ENCODE results near the gene ANKRD34C.
"Not testable (repeated sequence)": the region's sequence is repeated elsewhere in the genome, so short reads cannot be mapped to it uniquely, and the experiment has no call there.

ANKRD34C gene

DNA sequence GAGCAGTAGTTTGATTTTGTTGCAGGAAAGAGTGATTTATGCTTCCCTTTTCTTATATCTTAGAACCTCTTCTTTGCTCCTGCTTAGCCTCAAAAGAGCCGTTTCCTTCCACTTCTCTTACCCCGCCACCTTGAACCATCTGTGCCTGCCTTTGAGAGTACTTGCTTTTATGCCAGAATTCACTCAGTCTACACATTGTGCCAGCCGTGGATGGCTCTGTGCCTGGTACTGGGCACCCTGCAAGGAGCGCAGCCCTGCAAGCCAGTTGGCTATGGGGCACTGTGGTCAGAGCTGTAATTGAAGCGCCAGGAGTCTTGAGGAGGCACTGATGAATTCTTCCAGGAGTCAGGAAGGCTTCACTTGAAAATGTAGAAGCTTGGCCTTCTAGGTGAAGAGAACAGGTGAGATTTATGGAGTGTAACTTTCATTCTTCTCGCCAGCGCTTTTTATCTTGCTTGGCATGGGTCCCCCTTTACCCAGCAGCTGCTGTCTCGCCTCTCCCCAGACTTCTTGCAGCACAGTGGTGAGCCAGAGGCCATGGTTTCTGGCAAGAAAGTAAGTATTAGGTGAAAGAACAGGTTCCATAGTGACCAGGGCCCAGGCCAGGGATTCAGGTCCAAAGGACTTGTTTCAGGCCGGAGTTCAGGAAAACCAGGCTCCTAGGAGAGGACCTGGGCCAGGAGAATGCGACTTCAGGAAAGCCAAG is 33.3 kb downstream of the ANKRD34C start:
- TF ChIP-seq, protein P1, sequence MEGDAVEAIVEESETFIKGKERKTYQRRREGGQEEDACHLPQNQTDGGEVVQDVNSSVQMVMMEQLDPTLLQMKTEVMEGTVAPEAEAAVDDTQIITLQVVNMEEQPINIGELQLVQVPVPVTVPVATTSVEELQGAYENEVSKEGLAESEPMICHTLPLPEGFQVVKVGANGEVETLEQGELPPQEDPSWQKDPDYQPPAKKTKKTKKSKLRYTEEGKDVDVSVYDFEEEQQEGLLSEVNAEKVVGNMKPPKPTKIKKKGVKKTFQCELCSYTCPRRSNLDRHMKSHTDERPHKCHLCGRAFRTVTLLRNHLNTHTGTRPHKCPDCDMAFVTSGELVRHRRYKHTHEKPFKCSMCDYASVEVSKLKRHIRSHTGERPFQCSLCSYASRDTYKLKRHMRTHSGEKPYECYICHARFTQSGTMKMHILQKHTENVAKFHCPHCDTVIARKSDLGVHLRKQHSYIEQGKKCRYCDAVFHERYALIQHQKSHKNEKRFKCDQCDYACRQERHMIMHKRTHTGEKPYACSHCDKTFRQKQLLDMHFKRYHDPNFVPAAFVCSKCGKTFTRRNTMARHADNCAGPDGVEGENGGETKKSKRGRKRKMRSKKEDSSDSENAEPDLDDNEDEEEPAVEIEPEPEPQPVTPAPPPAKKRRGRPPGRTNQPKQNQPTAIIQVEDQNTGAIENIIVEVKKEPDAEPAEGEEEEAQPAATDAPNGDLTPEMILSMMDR (conservative IDR thresholded peaks at IDR 0.05; ENCODE audit: control insufficient read depth, insufficient read depth, low read depth, low read length) = no peak
- no peak overlapping the region for H3K4me3 ChIP-seq (ENCODE audit: control insufficient read depth, low read depth, low read length)
- no peak for DNase-seq (ENCODE audit: low read depth)

GRCh38 chr15:79316864-79317263 is 34.3 kb downstream of the ANKRD34C start:
- no peak overlapping the region for H3K4me3 ChIP-seq (ENCODE audit: control insufficient read depth, low read depth, low read length)
- no peak for DNase-seq (ENCODE audit: low read depth)
- TF ChIP-seq, protein P1 (conservative IDR thresholded peaks at IDR 0.05; ENCODE audit: control insufficient read depth, insufficient read depth, low read depth, low read length) = no peak

DNA sequence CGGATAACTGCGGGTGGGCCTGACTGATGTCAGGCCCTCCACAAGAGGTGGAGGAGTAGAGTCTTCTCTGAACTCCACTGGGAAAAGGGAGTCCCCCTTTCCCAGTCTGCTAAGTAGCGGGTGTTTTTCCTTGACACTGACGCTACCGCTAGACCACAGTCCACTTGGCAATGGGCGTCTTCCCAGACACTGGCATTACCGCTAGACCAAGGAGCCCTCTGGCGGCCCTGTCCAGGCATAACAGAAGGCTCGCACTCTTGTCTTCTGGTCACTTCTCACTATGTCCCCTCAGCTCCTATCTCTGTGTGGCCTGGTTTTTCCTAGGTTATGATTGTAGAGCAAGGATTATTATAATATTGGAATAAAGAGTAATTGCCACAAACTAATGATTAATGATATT is 37.5 kb downstream of the ANKRD34C start:
- H3K4me3 ChIP-seq (ENCODE audit: control insufficient read depth, low read depth, low read length); DNase-seq (ENCODE audit: low read depth): not testable (repeated sequence)

- DNase-seq (ENCODE audit: low read depth) = no peak
- TF ChIP-seq, protein P1 (conservative IDR thresholded peaks at IDR 0.05; ENCODE audit: control insufficient read depth, insufficient read depth, low read depth, low read length) = no peak
These were observed 39.4 kb downstream of the ANKRD34C start for GRCh38 chr15:79321876-79322275.

DNA sequence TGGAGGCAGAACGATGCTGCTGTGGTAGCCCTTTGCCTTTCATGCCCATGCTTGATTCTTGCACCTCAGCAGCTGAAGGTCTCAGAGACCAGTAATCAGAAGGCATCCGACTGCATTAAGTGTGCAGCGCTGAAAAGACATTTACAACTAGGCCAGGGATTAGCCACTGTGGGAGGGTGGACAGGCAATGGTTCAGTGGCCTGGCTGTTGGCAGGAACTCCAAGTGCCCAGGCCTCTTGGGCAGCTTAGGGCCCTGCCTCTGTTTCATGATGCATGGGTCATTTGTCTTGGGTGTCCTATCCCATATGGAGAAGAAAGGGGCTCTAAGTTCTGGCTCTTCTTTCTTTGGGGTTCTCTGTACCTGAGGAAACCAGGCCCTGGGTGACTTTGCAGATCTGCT is 39.8 kb downstream of the ANKRD34C start:
- TF ChIP-seq, protein P1 (conservative IDR thresholded peaks at IDR 0.05; ENCODE audit: control insufficient read depth, insufficient read depth, low read depth, low read length) = no peak
- H3K4me3 ChIP-seq (ENCODE audit: control insufficient read depth, low read depth, low read length) = no peak overlapping the region
- no peak for DNase-seq (ENCODE audit: low read depth)

More at GRCh38 chr15:79321876-79322275, 39.4 kb downstream of the ANKRD34C start:
- H3K4me3 ChIP-seq (ENCODE audit: control insufficient read depth, low read depth, low read length) = no peak overlapping the region

DNA sequence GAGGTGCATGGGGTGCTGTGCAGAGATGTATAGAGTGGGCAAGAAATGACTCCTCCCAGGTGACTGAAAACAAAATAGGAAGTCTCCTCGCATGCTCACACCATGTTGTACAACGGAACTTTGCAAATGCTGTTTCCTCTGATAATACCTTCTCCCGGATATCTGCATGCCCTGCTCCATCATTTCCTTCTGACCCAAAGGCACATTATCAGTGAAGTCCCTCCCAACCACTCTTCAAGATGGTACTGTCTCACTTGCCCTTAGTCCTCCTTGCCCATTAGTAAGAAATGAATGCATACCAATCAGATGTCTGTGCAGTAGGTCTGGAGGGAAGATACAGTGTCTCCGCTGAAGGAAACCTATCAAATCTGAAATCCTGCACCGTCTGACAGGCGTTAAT is 40.4 kb downstream of the ANKRD34C start:
- no peak for DNase-seq (ENCODE audit: low read depth)
- TF ChIP-seq, protein P1 (conservative IDR thresholded peaks at IDR 0.05; ENCODE audit: control insufficient read depth, insufficient read depth, low read depth, low read length) = no peak
- no peak overlapping the region for H3K4me3 ChIP-seq (ENCODE audit: control insufficient read depth, low read depth, low read length)

DNA sequence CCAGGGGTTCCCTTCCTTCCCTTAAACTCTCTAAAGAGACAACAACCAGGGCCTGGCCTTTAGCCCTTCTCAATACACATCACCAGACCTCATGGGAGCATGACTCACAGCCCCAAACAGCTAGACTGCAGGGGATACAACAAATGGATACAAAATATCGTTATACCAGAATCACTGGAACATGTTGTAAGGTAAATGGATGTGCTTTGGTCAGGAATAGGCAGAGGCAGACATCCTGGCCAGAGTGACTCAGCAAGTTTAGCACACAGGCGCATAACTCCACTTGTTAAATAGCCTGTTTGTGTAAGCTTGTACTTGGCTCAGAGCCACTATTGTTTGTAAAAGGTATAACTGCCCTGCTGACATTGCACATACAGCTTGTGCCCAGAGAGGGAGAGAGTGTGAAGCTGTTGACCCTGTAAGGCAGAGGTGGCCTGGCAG is 46.7 kb downstream of the ANKRD34C start:
- DNase-seq (ENCODE audit: low read depth) = peak; percentile 95
- TF ChIP-seq, protein P1 (conservative IDR thresholded peaks at IDR 0.05; ENCODE audit: control insufficient read depth, insufficient read depth, low read depth, low read length) = no peak
- no peak overlapping the region for H3K4me3 ChIP-seq (ENCODE audit: control insufficient read depth, low read depth, low read length)

All from fibroblast of mammary gland (primary cell).